NB4 (cell line): ENCODE data around the gene LTBP1.

Experiments
- MAX ChIP-seq: IDR thresholded peaks from 2 replicates; pipeline ENCODE4 v1.6.1; 2011; ENCODE audit warnings: low read depth, low read length
- POLR2A ChIP-seq: IDR thresholded peaks from 2 replicates; pipeline ENCODE4 v1.6.1; 2011; ENCODE audit warnings: mild to moderate bottlenecking; ENCODE audit not compliant: insufficient read length; ENCODE audit errors: extremely low read depth
- TF ChIP-seq, protein P1 (sequence below): IDR thresholded peaks from one replicate; pipeline ENCODE4 v1.5.1; 2012; ENCODE audit warnings: low read depth, low read length

- TF ChIP-seq, protein P1, sequence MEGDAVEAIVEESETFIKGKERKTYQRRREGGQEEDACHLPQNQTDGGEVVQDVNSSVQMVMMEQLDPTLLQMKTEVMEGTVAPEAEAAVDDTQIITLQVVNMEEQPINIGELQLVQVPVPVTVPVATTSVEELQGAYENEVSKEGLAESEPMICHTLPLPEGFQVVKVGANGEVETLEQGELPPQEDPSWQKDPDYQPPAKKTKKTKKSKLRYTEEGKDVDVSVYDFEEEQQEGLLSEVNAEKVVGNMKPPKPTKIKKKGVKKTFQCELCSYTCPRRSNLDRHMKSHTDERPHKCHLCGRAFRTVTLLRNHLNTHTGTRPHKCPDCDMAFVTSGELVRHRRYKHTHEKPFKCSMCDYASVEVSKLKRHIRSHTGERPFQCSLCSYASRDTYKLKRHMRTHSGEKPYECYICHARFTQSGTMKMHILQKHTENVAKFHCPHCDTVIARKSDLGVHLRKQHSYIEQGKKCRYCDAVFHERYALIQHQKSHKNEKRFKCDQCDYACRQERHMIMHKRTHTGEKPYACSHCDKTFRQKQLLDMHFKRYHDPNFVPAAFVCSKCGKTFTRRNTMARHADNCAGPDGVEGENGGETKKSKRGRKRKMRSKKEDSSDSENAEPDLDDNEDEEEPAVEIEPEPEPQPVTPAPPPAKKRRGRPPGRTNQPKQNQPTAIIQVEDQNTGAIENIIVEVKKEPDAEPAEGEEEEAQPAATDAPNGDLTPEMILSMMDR, result no peak
- no peak for TF ChIP-seq POLR2A
- no peak for TF ChIP-seq MAX
Measured at GRCh38 chr2:33350632-33351031, 403.9 kb downstream of the LTBP1 start.
